GM12891 (cell line): ENCODE results near the gene PGGHG.

Experiments used
- POLR2AphosphoS5 ChIP-seq: IDR thresholded peaks from 2 replicates; pipeline ENCODE4 v1.6.1; 2011; ENCODE audit warnings: low read depth, low read length, control low read depth
- TAF1 ChIP-seq: IDR thresholded peaks from 2 replicates; pipeline ENCODE4 v1.6.1; 2011; ENCODE audit warnings: low read depth, low read length, control low read depth

- no peak for TF ChIP-seq POLR2AphosphoS5
- TF ChIP-seq TAF1: no peak
These were observed 1.8 kb downstream of the PGGHG start for GRCh38 chr11:290621-291231.
